ENCODE data around the gene SPRYD4. TPM values are rescaled to one million over a fixed set of nuclear protein-coding genes. Genes with fewer than 3 reads are reported as not detected.

Gene SPRYD4
- total and polyA plus RNA-seq, 4 donors = 1.7 to 5.1 (median 3.3) TPM

- Histone ChIP-seq H3K36me3 (ENCODE audit: control insufficient read depth, insufficient read depth, low read length) (no peaks in the 10 kb centered on the region), H3K4me3 (ENCODE audit: low read depth, low read length) (no peak overlapping the region), H3K4me1 (ENCODE audit: control insufficient read depth, insufficient read depth, low read length) (peaks cover 5% of the 10 kb centered on the region), H3K27ac (ENCODE audit: low read depth, low read length) (no peak overlapping the region), H3K27me3 (ENCODE audit: control insufficient read depth, insufficient read depth, low read length) (no peaks in the 10 kb centered on the region), H3K9me3 (ENCODE audit: control insufficient read depth, insufficient read depth, low read length) (no peaks in the 10 kb centered on the region)
- no peak for DNase-seq (ENCODE audit: low read depth in 4 of 6, low spot score in 6 of 6)
- WGBS (ENCODE audit: insufficient coverage) = no CpG with 5 or more reads among the region's 2 CpGs
These were observed 49.5 kb downstream of the SPRYD4 start for GRCh38 chr12:56517854-56518253.

GRCh38 chr12:56518570-56518969 lies 50.2 kb downstream of the SPRYD4 start:
- Histone ChIP-seq H3K9me3 (ENCODE audit: control insufficient read depth, insufficient read depth, low read length) (no peaks in the 10 kb centered on the region), H3K4me1 (ENCODE audit: control insufficient read depth, insufficient read depth, low read length) (peaks cover 8% of the 10 kb centered on the region), H3K27me3 (ENCODE audit: control insufficient read depth, insufficient read depth, low read length) (no peaks in the 10 kb centered on the region), H3K4me3 (ENCODE audit: low read depth, low read length) (no peak overlapping the region), H3K36me3 (ENCODE audit: control insufficient read depth, insufficient read depth, low read length) (no peaks in the 10 kb centered on the region), H3K27ac (ENCODE audit: low read depth, low read length) (no peak overlapping the region)
- no CpG with 5 or more reads among the region's 2 CpGs for WGBS (ENCODE audit: insufficient coverage)
- DNase-seq (ENCODE audit: low read depth in 4 of 6, low spot score in 6 of 6) = no peak

- WGBS (ENCODE audit: insufficient coverage) = 92% methylated on average over 2 of the region's 3 CpGs
- peak in 1 of 6 donors; percentile 7 for DNase-seq (ENCODE audit: low read depth in 4 of 6, low spot score in 6 of 6)
- H3K27ac ChIP-seq (ENCODE audit: low read depth, low read length) = peak overlapping the region; percentile 95
- H3K36me3 ChIP-seq (ENCODE audit: control insufficient read depth, insufficient read depth, low read length) = no peaks in the 10 kb centered on the region
- H3K27me3 ChIP-seq (ENCODE audit: control insufficient read depth, insufficient read depth, low read length) = no peaks in the 10 kb centered on the region
- no peak overlapping the region for H3K4me3 ChIP-seq (ENCODE audit: low read depth, low read length)
- H3K9me3 ChIP-seq (ENCODE audit: control insufficient read depth, insufficient read depth, low read length) = no peaks in the 10 kb centered on the region
- peaks cover 8% of the 10 kb centered on the region for H3K4me1 ChIP-seq (ENCODE audit: control insufficient read depth, insufficient read depth, low read length)
These were observed 51.7 kb downstream of the SPRYD4 start for GRCh38 chr12:56520048-56520447.

GRCh38 chr12:56520506-56520905 lies 52.1 kb downstream of the SPRYD4 start:
- Histone ChIP-seq H3K36me3 (ENCODE audit: control insufficient read depth, insufficient read depth, low read length) (no peaks in the 10 kb centered on the region), H3K9me3 (ENCODE audit: control insufficient read depth, insufficient read depth, low read length) (no peaks in the 10 kb centered on the region), H3K4me1 (ENCODE audit: control insufficient read depth, insufficient read depth, low read length) (peaks cover 8% of the 10 kb centered on the region), H3K4me3 (ENCODE audit: low read depth, low read length) (no peak overlapping the region), H3K27me3 (ENCODE audit: control insufficient read depth, insufficient read depth, low read length) (no peaks in the 10 kb centered on the region), H3K27ac (ENCODE audit: low read depth, low read length) (peak overlapping the region; percentile 95)
- no CpG with 5 or more reads among the region's 1 CpG for WGBS (ENCODE audit: insufficient coverage)
- DNase-seq (ENCODE audit: low read depth in 4 of 6, low spot score in 6 of 6) = no peak

- Histone ChIP-seq H3K27me3 (ENCODE audit: control insufficient read depth, insufficient read depth, low read length) (no peaks in the 10 kb centered on the region), H3K4me3 (ENCODE audit: low read depth, low read length) (peak overlapping the region; percentile 73), H3K36me3 (ENCODE audit: control insufficient read depth, insufficient read depth, low read length) (no peaks in the 10 kb centered on the region), H3K4me1 (ENCODE audit: control insufficient read depth, insufficient read depth, low read length) (peaks cover 8% of the 10 kb centered on the region), H3K9me3 (ENCODE audit: control insufficient read depth, insufficient read depth, low read length) (no peaks in the 10 kb centered on the region), H3K27ac (ENCODE audit: low read depth, low read length) (peak overlapping the region; percentile 95)
- no peak for DNase-seq (ENCODE audit: low read depth in 4 of 6, low spot score in 6 of 6)
- WGBS (ENCODE audit: insufficient coverage) = no CpG with 5 or more reads among the region's 8 CpGs
These were observed 52.8 kb downstream of the SPRYD4 start for GRCh38 chr12:56521209-56521589.

GRCh38 chr12:56521590-56522371 lies 53.4 kb downstream of the SPRYD4 start, which contains the start of gene RBMS2:
RBMS2 (plus strand) TSS chr12:56521820; CDS start chr12:56522024, 204 bp downstream.
- H3K27ac ChIP-seq (ENCODE audit: low read depth, low read length) = peak within 1 kb of the TSS; percentile 95
- 0% methylated on average over 4 of the region's 15 CpGs for WGBS (ENCODE audit: insufficient coverage)
- H3K4me3 ChIP-seq (ENCODE audit: low read depth, low read length) = peak within 1 kb of the TSS; percentile 73
- H3K36me3 ChIP-seq (ENCODE audit: control insufficient read depth, insufficient read depth, low read length) = no peaks in the 10 kb centered on the region
- peaks cover 8% of the 10 kb centered on the region for H3K4me1 ChIP-seq (ENCODE audit: control insufficient read depth, insufficient read depth, low read length)
- DNase-seq (ENCODE audit: low read depth in 4 of 6, low spot score in 6 of 6) = peak; percentile 65 to 96 (median 74)
- no peaks in the 10 kb centered on the region for H3K27me3 ChIP-seq (ENCODE audit: control insufficient read depth, insufficient read depth, low read length)
- H3K9me3 ChIP-seq (ENCODE audit: control insufficient read depth, insufficient read depth, low read length) = no peaks in the 10 kb centered on the region

GRCh38 chr12:56522411-56523193 lies 54.2 kb downstream of the SPRYD4 start:
- 26% methylated on average over 4 of the region's 4 CpGs for WGBS (ENCODE audit: insufficient coverage)
- peak in 2 of 6 donors; percentile 3 to 13 for DNase-seq (ENCODE audit: low read depth in 4 of 6, low spot score in 6 of 6)
- Histone ChIP-seq H3K9me3 (ENCODE audit: control insufficient read depth, insufficient read depth, low read length) (no peaks in the 10 kb centered on the region), H3K4me3 (ENCODE audit: low read depth, low read length) (peak overlapping the region; percentile 73), H3K27ac (ENCODE audit: low read depth, low read length) (peak overlapping the region; percentile 95), H3K27me3 (ENCODE audit: control insufficient read depth, insufficient read depth, low read length) (no peaks in the 10 kb centered on the region), H3K4me1 (ENCODE audit: control insufficient read depth, insufficient read depth, low read length) (peaks cover 8% of the 10 kb centered on the region), H3K36me3 (ENCODE audit: control insufficient read depth, insufficient read depth, low read length) (no peaks in the 10 kb centered on the region)

GRCh38 chr12:56528846-56529245 lies 60.5 kb downstream of the SPRYD4 start:
- H3K27ac ChIP-seq (ENCODE audit: low read depth, low read length) = no peak overlapping the region
- DNase-seq (ENCODE audit: low read depth in 4 of 6, low spot score in 6 of 6) = no peak
- H3K27me3 ChIP-seq (ENCODE audit: control insufficient read depth, insufficient read depth, low read length) = no peaks in the 10 kb centered on the region
- H3K4me1 ChIP-seq (ENCODE audit: control insufficient read depth, insufficient read depth, low read length) = no peaks in the 10 kb centered on the region
- no peaks in the 10 kb centered on the region for H3K36me3 ChIP-seq (ENCODE audit: control insufficient read depth, insufficient read depth, low read length)
- no peak overlapping the region for H3K4me3 ChIP-seq (ENCODE audit: low read depth, low read length)
- no peaks in the 10 kb centered on the region for H3K9me3 ChIP-seq (ENCODE audit: control insufficient read depth, insufficient read depth, low read length)
- 100% methylated on average over 1 of the region's 1 CpG for WGBS (ENCODE audit: insufficient coverage)
